Bronchial epithelial cell (primary cell): ENCODE data around the gene PIP5KL1. TPM values are rescaled to one million over a fixed set of nuclear protein-coding genes. Genes with fewer than 3 reads are reported as not detected.
A peak's percentile ranks its signal among the peaks of the same experiment; 100 is the strongest.

Experiments
- DNase-seq: peaks from one replicate; pipeline ENCODE4 v3.0.0-alpha.2; 2010; ENCODE audit warnings: low read depth
- FAIRE-seq: peaks from 2 replicates; lab custom pipeline; 2011; peaks lifted over from hg19 to GRCh38; lab: Jason Lieb, UNC
- H3K27me3 ChIP-seq: 2 replicates; pipeline ENCODE4 v1.5.1; 2011; ENCODE audit warnings: low read length; ENCODE audit not compliant: control insufficient read depth, insufficient read depth
- H3K36me3 ChIP-seq: 2 replicates; pipeline ENCODE4 v1.5.1; 2011; ENCODE audit warnings: low read length; ENCODE audit not compliant: control insufficient read depth, insufficient read depth
- H3K4me3 ChIP-seq: 2 replicates; pipeline ENCODE4 v1.5.1; 2011; ENCODE audit warnings: mild to moderate bottlenecking, low read depth, low read length, control low read depth
- total RNA-seq: library from RNA; depleted of rRNA; stranded (reverse); fragments of >200 nt; gene quantifications from 2 replicates; pipeline ENCODE4 v1.2.1, GENCODE V29; 2014
- TF ChIP-seq, protein P1 (sequence below): IDR thresholded peaks from 2 replicates; pipeline ENCODE4 v1.5.1; 2011; ENCODE audit warnings: mild to moderate bottlenecking, moderate library complexity, low read length, control low read depth, inconsistent platforms; ENCODE audit not compliant: insufficient read depth, severe bottlenecking

The PIP5KL1 gene
- total RNA-seq, 1 donor from 2014 or later: 2.1 TPM

GRCh38 chr9:127973169-127974000 is 42.8 kb upstream of the PIP5KL1 start:
- H3K27me3 ChIP-seq: no peaks in the 10 kb centered on the region
- peaks cover 1% of the 10 kb centered on the region for H3K36me3 ChIP-seq
- H3K4me3 ChIP-seq: no peak overlapping the region
- DNase-seq (no peak), FAIRE-seq (no peak)
- TF ChIP-seq, protein P1, sequence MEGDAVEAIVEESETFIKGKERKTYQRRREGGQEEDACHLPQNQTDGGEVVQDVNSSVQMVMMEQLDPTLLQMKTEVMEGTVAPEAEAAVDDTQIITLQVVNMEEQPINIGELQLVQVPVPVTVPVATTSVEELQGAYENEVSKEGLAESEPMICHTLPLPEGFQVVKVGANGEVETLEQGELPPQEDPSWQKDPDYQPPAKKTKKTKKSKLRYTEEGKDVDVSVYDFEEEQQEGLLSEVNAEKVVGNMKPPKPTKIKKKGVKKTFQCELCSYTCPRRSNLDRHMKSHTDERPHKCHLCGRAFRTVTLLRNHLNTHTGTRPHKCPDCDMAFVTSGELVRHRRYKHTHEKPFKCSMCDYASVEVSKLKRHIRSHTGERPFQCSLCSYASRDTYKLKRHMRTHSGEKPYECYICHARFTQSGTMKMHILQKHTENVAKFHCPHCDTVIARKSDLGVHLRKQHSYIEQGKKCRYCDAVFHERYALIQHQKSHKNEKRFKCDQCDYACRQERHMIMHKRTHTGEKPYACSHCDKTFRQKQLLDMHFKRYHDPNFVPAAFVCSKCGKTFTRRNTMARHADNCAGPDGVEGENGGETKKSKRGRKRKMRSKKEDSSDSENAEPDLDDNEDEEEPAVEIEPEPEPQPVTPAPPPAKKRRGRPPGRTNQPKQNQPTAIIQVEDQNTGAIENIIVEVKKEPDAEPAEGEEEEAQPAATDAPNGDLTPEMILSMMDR: no peak

- Histone ChIP-seq H3K36me3 (peaks cover 1% of the 10 kb centered on the region), H3K4me3 (no peak overlapping the region), H3K27me3 (no peaks in the 10 kb centered on the region)
- DNase-seq: no peak
- no peak for FAIRE-seq
- TF ChIP-seq, protein P1: no peak
Measured at GRCh38 chr9:127972236-127972871, 41.8 kb upstream of the PIP5KL1 start.

DNA sequence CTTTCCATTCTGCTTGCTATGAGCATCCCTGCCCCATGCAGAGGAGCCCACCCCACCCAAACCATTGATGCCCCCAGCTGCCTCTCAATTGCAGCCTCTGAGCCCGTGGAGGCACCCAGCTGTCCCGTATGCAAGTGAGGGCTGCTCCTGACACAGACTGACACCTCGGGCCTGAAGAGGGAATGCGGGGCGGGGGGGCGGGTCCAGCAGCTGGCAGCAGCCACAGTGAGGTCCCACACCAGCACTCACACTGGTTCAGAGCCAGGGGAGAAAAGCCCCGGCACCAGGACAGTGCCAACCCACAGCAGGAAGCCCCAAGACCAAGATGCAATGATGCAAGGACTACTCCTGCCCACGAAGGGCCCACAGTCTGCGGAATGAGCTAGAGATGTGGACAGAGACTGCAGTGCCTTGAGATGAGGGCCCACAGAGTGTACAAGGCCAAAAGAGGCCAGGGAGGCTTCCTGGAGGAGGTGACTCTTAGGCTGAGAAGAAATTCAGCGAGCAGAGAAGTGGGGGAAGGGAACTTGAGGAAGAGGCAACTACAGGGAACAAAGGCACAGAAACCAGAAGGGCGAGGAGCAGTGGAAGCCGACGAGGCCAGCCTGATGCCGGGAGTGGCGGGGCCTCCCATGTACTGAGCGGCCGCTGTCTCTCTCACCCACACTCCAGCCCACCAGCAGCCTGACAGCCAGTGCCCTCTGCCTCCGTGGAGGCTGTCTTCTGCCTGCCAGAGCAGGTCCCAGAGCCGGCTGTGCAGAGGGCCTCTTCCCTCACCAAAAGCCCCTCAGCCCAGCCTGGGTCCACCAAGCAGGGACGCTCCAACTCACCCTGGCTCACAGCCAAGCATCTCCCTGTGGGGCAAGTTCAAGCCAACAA is 41.0 kb upstream of the PIP5KL1 start:
- FAIRE-seq (no peak), DNase-seq (no peak)
- H3K27me3 ChIP-seq: no peaks in the 10 kb centered on the region
- no peak overlapping the region for H3K4me3 ChIP-seq
- TF ChIP-seq, protein P1: no peak
- peaks cover 1% of the 10 kb centered on the region for H3K36me3 ChIP-seq

DNA sequence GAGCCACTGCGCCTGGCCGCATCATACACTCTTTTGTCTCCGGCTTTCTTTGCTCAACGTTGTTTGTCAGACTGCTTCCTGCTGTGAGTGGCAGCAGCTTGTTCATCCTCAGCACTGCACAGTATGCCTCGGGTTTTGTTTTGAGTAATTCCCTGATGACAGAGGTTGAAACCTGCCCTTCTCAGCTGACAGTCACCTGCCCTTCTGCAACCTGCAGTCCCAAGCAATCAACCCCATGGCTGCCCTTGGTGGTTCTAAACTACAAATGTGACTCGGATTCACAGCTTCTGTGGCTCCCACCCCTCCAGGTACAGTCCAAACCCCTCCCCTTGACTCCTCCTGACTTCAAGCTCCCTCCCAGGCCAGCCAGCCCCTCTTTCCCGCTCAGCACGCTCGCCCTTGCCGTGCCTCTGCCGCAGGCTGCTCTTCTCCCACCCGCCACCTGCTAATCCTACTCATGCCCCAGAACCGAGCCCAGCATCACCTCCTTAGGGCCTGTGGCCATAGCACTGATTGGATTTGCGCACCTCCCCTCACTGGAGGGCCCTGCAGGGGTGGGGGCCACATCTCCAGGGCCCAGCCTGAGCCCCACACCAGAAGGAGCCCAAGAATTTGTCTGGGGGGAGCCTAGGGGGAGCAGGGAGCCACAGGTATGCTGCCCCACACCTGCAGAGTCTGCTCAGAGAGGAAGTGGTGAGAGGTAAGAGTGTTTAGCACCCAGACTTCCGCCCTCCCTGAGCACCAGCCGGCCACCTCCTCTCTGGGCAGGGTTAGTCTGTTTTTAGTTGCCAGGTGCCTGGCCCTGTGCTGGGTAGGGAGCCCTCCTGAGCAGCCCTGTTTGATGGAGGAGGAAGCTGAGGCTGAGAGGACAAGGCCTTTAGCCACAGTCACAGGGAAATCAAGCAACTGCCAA is 40.1 kb upstream of the PIP5KL1 start:
- peak; percentile 75 for DNase-seq
- H3K36me3 ChIP-seq: no peaks in the 10 kb centered on the region
- TF ChIP-seq, protein P1: no peak
- H3K27me3 ChIP-seq: no peaks in the 10 kb centered on the region
- FAIRE-seq: peak; percentile 89
- H3K4me3 ChIP-seq: no peak overlapping the region
